Ishikawa (cell line): ENCODE measurements around the gene COA3.

Experiments used
- CEBPB ChIP-seq: IDR thresholded peaks from 2 replicates; pipeline ENCODE4 v1.6.1; 2012
- CREB1 ChIP-seq: IDR thresholded peaks from 2 replicates; pipeline ENCODE4 v1.6.1; 2012; ENCODE audit warnings: low read depth
- EGR1 ChIP-seq: IDR thresholded peaks from 2 replicates; pipeline ENCODE4 v1.6.1; 2012
- EP300 ChIP-seq: IDR thresholded peaks from 2 replicates; pipeline ENCODE4 v1.6.1; 2012; ENCODE audit warnings: borderline replicate concordance
- FOXM1 ChIP-seq: IDR thresholded peaks from 2 replicates; pipeline ENCODE4 v1.6.1; 2012; ENCODE audit warnings: low read depth, borderline replicate concordance
- NFIC ChIP-seq: IDR thresholded peaks from 2 replicates; pipeline ENCODE4 v1.6.1; 2012
- RAD21 ChIP-seq: IDR thresholded peaks from 2 replicates; pipeline ENCODE4 v1.6.1; 2012; ENCODE audit warnings: low read depth
- REST ChIP-seq: IDR thresholded peaks from 2 replicates; pipeline ENCODE4 v1.6.1; 2012; ENCODE audit warnings: low read depth, mild to moderate bottlenecking
- TAF1 ChIP-seq: IDR thresholded peaks from 2 replicates; pipeline ENCODE4 v1.6.1; 2012; ENCODE audit warnings: low read depth, mild to moderate bottlenecking
- TCF12 ChIP-seq: IDR thresholded peaks from 2 replicates; pipeline ENCODE4 v1.6.1; 2012; ENCODE audit warnings: low read depth
- TEAD4 ChIP-seq: IDR thresholded peaks from 2 replicates; pipeline ENCODE4 v1.6.1; 2012
- USF1 ChIP-seq: IDR thresholded peaks from 2 replicates; pipeline ENCODE4 v1.6.1; 2012
- YY1 ChIP-seq: IDR thresholded peaks from 2 replicates; pipeline ENCODE4 v1.6.1; 2012; ENCODE audit warnings: low read depth
- ZBTB7A ChIP-seq: IDR thresholded peaks from 2 replicates; pipeline ENCODE4 v1.6.1; 2012; ENCODE audit warnings: low read depth
- TF ChIP-seq, protein P1 (sequence below): IDR thresholded peaks from 2 replicates; pipeline ENCODE4 v1.6.1; 2012

COA3 gene

DNA sequence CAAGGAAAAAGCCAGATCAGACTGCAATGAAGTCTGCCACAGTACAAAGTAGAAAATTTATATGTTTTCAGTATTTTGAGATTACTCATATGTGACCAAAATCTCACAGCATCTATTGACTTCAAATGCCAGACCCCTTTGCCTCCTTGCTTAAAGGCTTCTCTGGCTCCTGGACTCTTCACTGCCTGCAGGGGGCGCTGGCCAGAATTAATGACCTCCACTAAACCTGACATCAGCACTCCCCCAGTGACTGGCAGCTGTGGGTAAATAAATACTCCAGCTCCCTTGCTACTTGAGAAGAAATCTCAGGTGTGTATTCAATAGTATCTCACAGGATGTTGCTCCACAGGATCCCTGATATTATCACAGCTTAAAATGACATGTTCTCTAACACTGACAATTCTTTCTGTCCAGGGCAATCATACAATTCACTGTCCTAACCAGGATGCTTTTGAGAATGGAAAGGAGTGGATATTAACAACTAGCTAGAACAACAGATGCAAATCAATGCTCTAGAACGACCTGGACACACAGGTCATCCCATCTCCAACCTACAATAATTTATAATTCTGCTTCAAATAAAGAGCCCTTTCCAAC, 21.5 kb upstream of the COA3 start:
- TF ChIP-seq TAF1 (no peak), RAD21 (peak; percentile 39; the same call in 1 of the 2 replicates)

GRCh38 chr17:42818379-42818778, 19.9 kb upstream of the COA3 start:
- no peak for TF ChIP-seq YY1
- no peak for TF ChIP-seq CEBPB
- TF ChIP-seq ZBTB7A = no peak
- TF ChIP-seq NFIC = no peak
- no peak for TF ChIP-seq TEAD4
- TF ChIP-seq, protein P1, sequence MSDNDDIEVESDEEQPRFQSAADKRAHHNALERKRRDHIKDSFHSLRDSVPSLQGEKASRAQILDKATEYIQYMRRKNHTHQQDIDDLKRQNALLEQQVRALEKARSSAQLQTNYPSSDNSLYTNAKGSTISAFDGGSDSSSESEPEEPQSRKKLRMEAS = no peak
- no peak for TF ChIP-seq TAF1
- no peak for TF ChIP-seq USF1
- TF ChIP-seq CREB1 = no peak
- no peak for TF ChIP-seq RAD21
- TF ChIP-seq TCF12 = no peak
- TF ChIP-seq EGR1 = no peak
- no peak for TF ChIP-seq REST
- no peak for TF ChIP-seq EP300
- TF ChIP-seq FOXM1 = no peak

- TF ChIP-seq EGR1 (no peak), RAD21 (no peak), ZBTB7A (no peak), NFIC (no peak), EP300 (no peak), USF1 (no peak), FOXM1 (no peak), TEAD4 (no peak), TAF1 (no peak), YY1 (no peak), TCF12 (no peak), CEBPB (no peak), CREB1 (no peak), REST (no peak)
- TF ChIP-seq, protein P1 = no peak
Observed at GRCh38 chr17:42817866-42818265, 19.4 kb upstream of the COA3 start.

DNA sequence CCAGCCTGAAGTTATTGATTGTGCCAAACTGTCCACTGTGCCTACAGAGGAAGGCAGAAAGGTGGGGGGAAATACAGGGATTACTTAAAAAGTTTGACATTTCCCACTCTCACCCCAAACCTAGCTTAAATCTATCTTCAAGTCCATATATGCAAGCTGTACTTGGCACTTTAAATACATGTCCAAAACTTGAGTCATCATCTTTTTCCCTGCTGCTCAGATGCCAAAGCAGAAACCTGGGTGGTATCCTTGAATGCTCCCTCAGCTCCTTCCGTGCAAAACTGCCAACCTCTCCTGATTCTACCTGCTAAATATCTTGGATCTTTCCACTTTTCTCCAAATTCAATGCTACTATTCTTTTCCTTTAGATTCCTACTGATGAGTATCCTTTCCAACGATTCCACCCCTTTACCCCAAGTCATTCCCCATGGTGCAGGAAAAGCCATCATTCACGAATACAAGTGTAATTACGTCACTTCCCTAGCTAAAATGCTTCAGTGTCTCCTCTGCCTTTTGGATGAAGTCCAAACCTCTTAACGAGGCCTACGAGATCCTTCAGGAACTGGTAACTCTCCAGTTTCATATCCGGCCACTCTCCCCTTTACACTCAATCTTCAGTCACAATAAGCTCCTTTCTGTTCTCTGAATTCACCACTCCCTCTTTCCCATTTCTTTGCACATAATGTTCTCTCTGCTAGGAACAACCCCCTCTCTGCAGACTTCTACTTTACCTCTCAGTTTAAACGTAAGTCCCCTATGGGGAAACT, 16.3 kb upstream of the COA3 start:
- TF ChIP-seq REST = no peak

- TF ChIP-seq USF1 = no peak
- no peak for TF ChIP-seq REST
- no peak for TF ChIP-seq TEAD4
- no peak for TF ChIP-seq EP300
- no peak for TF ChIP-seq TCF12
- TF ChIP-seq RAD21 = no peak
- no peak for TF ChIP-seq EGR1
- no peak for TF ChIP-seq FOXM1
- no peak for TF ChIP-seq NFIC
- no peak for TF ChIP-seq CREB1
- TF ChIP-seq ZBTB7A = no peak
- TF ChIP-seq CEBPB = no peak
- TF ChIP-seq, protein P1 = no peak
Observed at GRCh38 chr17:42809250-42809649, 10.7 kb upstream of the COA3 start.
